Stimulated activated CD8-positive, alpha-beta memory T cell treated with anti-CD3 and anti-CD28 coated beads, Interleukin-4, amount 100 ng/mL, for 1 hour (primary cell): Measurements from ENCODE around the gene ZNHIT3.
"Not testable (repeated sequence)": the region's sequence is repeated elsewhere in the genome, so short reads cannot be mapped to it uniquely, and the experiment has no call there.

Experiments used
- DNase-seq, 2 donors: peaks; one replicate each; pipeline ENCODE4 v3.0.0-alpha.2; 2020; ENCODE audit warnings: low read depth in 2 of 2, low spot score in 1 of 2

Gene ZNHIT3

DNA sequence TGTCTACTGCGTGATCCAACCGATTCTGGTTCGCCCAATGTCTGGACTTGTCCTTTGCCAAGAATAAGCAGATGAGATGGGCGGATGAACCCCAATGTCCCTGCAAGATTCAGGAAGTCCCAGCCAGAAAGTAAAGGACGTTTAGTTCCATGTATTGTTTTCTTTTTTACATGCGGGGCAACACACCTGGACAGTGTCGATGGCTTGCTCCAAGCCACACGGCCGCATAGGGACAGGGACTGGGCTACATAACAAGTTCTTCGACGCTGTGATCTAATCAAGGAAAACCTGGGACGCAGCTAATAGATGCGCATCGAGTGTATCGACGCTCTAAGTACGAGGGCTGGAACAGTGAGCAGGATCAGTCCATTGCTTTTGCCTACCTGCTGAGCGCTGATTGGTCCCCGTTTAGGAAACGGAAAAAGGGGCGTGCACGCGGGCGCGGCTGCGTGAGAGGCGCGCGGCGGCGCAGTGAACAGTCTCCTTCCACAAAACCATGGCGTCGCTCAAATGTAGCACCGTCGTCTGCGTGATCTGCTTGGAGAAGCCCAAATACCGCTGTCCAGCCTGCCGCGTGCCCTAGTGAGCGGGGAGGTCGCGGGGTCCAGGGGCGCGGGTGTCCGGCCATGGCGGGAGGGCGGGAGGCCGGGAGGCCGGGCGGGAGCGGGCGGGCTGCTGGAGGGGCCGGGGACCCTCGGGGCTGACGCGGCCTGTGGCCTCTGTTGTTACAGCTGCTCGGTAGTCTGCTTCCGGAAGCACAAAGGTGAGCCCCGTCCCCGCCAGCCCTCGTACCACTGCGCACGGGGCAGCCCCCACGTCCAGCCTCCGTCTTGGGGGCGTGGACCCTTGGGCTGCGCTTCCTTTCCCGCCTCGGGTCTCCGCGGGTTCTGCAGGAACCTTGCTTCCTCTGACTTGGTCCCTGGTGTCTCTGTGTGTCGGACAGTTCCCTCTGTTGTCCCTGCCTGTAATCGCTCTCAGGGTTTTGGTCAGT, at the start of gene ZNHIT3:
ZNHIT3 (plus strand) TSS at position 478 of the 991 bp plus-strand sequence; CDS start at position 497, 19 bp downstream.
- peak; percentile 67 to 81 for DNase-seq

DNA sequence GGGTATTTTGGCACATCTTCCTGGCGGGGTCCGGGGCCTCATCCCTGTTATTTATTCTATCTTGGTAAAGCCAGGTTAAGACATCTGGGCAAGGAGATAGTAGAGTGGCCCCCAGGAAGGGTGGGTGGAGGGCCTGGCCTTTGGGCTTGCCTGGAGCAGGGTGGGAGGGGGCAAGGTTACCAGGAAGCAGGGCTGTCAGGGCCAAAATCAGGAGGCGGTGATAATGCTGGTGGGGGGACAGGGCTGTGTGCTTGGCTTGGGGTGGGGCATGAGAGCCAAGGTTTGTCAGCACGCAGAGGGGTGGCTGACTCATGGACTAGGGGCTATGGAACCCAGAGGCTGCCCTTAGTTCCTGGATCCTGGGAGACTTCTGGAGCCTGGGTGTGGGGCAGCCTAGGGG, 44.7 kb upstream of the ZNHIT3 start:
- DNase-seq: not testable (repeated sequence)

DNA sequence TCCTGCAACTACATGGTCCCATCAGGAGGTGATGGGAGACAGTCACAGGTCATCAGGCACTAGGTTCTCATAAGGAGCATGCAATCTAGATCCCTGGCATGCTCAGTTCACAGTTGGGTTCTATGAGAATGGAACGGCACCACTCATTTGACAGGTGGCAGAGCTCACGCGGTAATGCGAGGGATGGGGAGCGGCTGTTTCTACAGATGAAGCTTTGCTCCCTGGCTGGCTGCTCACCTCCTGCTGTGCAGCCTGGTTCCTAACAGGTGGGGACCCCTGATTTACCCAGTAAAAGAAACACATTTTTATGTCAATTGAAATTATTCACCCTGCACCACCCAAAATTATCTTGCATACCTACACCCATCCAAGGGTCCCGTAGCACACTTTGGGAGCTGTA, 42.7 kb upstream of the ZNHIT3 start:
- no peak for DNase-seq

DNA sequence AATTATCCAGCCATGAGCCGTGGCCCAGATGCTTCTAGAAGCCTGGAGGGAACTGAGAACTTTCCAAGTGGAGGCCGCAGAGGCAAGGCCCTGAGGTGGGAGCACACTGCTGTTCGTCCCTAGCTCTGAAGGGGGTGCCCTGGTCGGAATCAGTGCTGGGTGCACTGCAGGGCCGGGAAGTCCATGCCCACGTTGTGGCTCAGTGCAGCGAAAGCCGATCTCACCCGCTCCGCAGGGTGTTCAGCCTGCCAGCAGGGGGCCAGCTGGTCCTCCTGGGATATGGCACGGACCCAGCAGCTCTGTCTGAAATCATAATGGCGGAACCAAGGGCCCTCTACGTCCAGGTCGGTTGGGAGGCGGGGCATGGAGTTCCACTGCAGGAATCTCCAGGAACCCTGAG, 36.5 kb upstream of the ZNHIT3 start:
- DNase-seq: not testable (repeated sequence)

DNA sequence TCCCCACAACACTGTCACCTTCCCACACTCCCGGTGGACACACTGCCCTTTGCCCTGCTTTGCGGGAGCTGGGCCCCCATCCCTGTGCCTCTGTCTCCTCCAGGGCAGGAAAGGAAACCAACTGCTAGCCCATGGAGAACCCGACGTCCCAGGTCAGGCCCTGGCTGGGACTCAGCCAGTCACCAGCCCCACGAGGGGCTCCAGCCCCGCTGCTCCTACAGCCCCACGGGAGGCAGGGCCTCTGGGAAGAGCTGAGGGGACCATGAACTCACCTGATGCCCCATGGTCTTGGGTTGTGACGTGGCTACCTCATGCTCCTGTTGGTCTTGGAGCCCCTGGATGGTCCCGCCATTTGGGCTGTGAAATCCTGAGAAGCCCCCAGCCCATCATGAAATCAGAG, 33.6 kb upstream of the ZNHIT3 start:
- not testable (repeated sequence) for DNase-seq

DNA sequence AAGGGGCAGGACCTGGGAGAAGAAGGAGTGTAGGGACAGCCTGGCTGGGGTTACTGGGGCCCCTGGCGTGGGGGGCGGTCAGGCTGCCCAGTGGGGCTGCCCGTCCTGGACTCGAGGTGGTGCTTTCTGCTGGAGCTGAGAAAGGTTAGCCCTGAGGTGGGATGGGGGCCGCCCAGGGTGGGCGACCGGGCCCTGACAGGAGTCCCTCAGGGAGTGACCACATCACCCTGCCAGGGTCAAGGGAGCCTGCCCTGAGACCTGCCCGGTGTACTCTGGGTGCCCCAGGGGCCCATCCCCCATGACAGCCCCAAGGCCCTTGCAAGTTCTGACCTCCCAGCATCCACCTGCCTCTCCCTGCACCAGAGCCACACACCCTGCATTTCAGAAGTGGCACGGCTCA, 28.8 kb upstream of the ZNHIT3 start:
- not testable (repeated sequence) for DNase-seq

DNA sequence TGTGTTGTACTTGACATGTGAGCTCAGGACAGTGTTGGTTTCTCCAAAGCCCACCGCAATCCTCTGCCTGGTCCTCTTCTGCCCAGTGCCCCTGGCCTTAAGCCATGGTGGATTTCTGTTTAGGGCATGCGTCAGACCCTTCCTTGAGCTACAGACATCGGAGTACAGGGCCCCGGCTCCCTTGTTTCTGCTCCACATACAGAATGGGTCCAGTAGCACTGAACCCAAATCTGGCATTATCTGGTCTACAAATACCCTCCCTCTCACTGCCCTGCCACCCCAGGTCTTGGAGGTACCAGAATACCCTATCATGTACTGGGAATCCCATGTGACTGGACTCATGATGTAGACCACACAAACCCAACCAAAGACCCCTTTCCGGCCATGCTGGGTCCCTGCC, 27.4 kb upstream of the ZNHIT3 start:
- DNase-seq: no peak

DNA sequence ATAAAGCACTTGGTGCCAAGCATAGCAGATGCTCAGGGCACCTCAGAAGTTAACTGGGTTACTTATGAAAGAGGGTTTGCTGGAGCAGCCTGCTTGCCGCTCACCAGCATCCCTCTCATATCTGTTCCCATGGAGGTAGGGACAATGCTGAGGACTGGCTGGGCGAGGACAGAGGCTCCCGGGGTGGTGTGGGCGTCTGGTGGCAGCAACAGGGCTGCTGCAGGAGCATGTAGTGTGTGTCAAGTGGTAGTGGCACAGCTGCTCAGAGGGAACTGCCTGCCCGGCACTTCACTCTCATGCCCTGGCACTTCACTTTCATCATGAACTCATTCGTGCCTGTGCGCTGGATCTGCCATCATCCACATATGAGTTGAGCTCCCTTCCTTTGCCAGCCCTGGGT, 26.9 kb upstream of the ZNHIT3 start:
- DNase-seq: no peak

DNA sequence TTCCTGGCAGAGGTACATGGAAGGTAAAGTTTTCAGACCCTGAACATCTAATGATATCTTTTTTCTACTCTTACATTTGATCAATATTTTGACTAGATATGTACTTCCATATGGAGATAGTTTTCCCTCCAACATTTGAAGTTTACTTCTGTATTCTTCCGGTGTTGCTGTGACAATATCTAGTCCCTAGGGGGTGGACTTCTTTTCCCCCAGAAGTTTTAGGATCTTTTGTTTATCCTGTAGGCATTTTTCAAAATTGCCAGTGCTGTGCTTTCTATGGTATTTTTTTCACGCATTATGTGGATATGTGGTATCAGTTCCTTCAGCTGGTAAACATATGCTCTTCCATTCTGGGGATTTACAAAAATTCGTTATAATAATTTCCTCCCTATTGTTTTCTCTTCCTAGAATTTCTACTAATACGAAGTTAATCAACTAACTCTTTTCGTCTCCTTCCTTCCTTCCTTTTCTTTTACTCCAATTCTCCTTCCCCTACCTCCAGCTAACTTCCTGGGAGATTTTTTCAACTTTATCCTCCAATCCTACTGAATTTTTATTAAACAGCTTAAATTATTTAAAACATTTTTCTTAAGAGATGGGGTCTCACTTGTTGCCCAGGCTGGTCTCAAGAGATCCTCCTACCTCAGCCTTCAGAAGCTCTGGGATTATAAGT, 26.1 kb upstream of the ZNHIT3 start:
- no peak for DNase-seq

DNA sequence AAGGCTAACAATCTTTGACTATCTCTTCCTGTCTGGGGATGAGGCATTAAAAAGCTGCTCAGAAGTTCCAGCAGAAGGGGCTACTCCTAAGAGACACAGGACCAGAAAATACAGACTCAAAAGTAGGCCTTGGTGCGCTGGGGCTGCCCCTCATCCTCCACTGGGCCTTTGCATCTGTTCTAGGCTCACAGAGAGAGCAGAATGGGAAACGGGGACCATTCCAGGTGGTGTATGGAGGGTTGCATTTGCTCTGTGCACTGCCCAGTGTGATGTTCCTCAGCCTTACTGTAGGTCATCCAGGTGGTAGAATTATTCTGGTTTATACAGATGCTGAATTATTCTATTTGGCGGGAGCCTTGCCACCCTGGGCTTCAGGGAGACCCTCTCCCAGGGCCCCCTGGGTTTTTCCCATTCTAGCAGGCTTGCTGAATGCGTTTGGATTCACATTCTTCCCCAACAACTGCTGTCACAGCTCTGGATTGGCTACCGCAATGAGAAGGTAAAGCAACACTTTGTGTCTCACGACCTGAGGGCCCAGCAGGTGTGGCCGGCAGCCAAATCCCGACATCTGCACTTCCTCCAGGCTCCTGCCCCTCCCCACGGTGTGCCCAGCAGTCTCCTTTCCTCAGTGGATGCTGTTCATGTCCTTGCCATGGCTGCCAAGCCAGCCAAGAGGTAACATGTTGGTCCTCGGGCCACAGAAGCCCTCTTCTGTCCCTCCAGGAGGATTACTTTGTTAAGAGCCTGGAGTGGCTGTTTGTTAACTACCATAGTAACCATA, 25.0 kb upstream of the ZNHIT3 start:
- DNase-seq: no peak

DNA sequence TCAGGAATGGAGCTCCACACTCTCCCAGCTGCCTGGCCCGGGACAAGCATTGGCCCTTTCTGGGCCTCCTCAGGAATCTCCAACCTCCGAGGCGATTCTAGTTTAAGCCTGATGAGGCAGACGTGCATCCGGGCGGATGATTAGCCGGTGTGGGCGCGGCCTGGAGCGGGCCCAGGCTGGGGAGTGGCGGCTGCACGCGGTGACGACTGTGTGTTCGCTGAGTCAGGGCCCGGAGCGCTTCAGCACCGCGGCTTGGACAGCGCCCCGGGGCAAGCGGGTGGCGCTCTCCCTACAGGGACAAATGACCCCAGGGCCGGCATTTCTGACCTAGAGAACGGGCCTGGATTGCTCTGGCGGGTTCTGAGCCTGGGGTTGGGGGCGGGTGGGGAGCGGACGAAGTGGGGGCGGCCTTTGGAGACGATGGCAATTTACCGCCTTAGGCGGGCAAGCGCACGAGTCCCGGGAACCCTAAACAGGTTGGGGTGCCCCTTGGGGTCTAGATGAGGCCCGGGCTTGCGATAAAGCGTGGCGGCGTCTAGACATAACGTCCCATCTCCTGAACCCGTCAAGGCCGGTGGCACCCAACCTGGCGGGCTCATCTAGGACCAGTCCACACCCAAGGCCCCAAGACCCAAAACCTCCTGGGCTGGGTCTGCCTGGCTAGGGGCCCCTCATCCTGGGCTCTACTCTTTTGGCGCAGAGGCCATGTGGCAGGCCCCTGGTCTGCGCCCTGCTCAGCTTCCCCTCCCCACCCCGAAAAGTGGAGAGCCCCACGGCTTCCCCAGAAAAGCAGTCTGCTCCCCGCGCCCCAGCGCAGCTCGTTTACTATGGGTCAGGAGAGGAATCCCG, 22.3 kb upstream of the ZNHIT3 start:
- no peak for DNase-seq

DNA sequence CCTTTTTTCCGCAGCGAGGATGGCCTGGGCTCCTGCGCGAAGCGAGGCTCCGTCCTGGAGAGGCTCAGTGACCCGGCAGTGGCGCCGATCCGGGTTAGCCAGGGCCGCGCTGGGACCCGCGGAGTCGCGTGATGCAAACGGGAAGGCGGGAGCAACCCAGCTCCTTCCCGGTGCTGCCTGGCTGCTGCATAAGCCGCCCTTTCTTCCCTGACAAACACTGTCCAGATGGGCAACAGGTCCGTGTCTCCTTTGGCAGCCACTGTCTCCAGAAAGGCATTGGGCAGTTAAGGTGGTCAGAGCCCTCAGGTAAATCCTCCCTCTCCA, 21.8 kb upstream of the ZNHIT3 start:
- DNase-seq: no peak

DNA sequence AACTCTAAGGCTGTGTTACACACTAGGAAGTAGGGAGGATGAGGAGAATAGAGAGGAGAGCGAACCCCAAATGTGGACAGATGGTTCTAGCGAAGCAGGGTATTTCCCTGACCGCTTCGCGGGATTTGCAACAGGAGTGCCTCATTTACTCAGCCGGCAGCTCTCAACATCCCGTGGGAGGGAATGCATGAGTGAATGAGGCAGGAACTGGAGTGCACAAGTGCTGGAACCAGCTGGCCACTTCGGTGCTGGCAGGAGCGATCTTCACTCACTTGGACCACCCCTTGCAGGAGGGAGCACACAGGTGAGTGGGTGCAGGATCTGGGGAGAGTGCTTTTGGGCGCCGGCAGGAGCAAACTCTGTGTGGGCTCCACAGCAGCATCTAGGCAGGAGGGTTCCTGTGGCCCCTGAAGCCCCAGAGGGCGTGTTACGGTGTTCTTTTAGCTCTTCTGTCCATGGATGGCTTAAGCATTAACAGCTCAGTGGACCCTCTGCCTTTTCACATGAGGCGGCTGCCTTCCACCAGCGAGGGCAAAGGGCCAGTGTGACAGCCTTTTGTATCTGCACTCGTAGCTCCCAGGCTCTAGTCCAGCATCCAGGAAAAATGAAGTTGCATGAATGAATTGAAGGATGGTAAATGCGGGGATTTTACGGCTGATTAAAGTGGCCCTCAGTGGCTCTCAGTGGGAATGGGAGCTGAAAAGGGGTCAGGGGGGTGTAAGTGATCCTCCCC, 17.4 kb upstream of the ZNHIT3 start:
- no peak for DNase-seq

DNA sequence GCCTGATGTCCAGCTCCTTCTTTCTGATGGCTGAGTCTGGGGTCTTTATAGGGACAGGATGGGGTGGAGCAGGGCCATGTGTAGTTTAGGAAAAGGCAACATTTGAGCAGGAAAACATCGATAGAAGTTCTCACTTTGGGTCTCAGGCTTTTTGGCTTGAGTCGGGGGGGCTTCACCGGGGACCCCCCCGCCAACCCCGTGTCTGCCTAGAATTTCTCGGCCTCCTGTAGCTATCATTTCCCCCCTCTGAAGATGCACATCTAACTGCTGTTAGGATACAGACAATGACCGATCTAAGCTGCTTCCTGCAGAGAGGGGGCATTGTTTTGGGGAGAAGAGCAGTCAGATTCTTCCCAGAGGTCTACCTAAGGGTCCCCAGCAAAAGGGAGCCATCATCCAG, 16.7 kb upstream of the ZNHIT3 start:
- no peak for DNase-seq

DNA sequence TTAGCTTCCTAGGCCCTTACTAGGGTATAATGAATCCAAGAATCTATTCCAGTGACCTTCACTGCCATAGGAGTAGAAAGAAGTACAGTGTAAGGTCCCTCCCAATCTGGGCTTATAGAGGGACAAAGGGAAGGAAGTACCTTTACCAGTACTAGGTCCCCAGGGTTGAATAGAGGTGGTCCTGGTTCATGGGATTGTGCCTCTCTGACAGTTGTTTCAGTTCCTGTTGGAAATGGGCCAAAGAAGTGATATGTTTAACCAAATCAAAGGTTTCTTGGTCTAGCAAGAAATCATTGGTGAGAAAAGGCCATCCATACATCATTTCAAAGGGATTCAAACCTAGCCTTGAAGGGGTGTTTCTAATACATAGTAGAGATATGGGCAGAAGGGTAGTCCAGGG, 16.0 kb upstream of the ZNHIT3 start:
- DNase-seq: no peak

DNA sequence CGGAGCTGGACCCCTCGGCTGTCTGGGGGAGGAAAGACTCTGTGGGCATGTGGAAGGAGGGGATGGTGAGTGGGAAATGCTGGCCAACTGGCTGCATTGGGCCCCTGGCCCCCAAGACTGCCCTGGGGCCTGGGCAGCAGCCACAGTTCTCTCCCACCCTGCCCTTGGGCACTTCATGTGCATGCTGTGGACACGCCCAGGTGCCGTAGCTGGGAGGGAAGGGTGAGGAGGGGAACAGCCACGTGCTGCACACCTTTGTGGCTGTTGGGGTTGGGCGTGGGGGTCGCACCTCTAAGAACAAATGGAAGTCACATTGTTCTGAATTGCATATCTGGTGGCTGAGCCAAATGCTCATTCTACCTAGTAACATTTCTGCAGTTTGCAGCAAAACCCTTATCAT, 11.9 kb upstream of the ZNHIT3 start:
- DNase-seq: no peak

DNA sequence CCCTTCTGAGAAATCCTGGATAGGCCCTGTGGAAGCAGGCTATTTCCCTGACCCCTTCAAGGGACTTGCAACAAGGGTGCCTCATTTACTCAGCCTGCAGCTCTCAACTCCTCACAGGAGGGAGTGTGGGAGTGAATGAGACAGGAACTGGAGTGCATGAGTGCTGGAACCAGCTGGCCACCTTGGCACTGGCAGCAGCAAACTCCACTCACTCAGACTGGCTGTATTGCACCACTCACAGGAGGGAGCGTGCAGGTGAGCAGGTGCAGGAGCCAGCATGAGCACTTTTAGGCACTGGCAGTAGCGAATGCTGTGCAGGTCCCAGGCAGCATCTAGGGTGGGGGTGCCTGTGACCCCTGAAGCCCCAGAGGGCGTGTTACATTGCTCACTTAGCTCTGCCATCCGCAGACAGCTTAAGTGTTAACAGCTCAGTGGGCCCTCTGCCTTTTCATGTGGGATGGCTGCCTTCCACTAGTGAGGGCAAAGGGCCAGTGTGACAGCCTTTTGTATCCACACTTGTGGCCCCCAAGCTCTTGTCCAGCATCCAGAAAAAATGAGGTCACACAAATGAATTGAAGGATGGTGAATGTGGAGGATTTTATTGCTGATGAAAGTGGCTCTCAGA, 11.0 kb upstream of the ZNHIT3 start:
- DNase-seq: no peak

DNA sequence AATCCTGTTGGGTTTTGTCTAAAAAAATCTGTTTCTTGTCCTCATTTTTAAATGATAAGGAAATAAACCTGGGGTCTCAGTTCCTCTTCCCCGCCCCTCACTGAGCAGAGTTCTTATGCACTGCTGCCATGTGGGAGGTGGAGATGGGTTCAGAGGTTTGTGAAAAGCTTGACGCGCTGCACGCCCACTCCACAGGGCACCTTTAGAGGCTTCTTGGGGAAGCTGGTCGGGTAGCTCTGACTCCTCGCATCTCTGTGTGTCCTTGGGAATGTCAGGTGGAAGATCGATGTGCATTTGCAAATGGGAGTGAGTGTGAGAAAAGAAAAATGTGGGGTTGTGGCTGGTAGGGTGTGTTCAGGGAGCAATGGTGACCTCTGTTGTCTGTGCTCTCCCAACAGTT, 4.7 kb upstream of the ZNHIT3 start:
- DNase-seq: no peak

DNA sequence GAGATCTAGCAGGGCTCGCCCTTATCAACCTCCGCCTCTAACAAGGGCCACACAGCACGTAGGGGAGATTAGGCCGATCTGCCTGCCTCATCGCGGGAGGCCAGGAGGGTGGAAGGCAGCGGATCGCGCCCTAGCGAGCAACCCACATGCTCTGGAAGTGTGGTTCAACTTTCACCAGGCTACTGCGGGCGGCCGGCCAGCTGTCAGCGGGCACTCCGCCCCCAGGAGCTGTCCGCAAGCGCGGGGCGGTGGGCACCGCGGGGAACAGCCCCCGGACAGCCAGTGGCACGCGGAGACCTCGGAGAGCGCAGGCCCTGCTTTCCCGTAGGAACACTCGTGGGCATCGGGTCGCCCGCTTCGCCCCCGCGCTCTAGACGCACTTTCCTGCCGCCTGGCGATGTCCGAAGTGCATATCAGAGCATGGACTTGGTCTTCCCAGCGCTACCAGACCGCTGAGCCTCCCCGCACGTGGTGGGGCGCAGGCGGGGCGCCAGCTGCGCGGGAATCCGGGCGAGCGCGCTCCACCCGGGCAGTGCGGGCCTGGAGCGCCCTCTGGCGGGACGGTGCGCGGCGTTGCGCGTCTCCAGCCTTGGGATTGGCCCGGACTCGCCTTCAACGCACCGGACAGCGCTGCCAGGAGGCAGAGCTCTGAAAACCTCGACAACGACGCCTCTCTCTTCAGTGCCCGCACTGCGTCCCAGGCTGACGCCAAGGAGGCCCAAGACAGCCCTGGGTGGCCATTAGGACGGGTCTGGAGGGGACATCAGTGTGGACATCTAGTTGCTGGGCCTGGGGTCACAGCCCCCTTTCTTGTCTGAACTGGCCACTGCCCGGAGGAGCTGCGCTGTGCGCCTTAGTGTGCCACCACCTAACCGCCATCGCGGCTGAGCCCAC, 3.6 kb upstream of the ZNHIT3 start:
- DNase-seq: peak; percentile 49 to 58
